H1 (cell line): Measurements from ENCODE around the gene PDCD2. TPM values are rescaled to one million over a fixed set of nuclear protein-coding genes. Genes with fewer than 3 reads are reported as not detected.
"Not testable (repeated sequence)": the region's sequence is repeated elsewhere in the genome, so short reads cannot be mapped to it uniquely, and the experiment has no call there.

ENCODE experiments used
- CTCF ChIA-PET: fragments of 300-600 bp; sonication (Branson Sonifier 250); formaldehyde crosslinking; loops from one replicate; lab custom pipeline; 2021; ENCODE audit not compliant: partially characterized antibody; lab: Charles Lee
- POLR2A ChIA-PET: fragments of 300-600 bp; sonication (Branson Sonifier 250); formaldehyde crosslinking; loops from one replicate; lab custom pipeline; 2021; ENCODE audit warnings: inconsistent platforms; ENCODE audit not compliant: partially characterized antibody; lab: Charles Lee
- DNase-seq, 2 experiments: peaks; one replicate each; pipeline versions ENCODE4 v3.0.0 to v3.0.0-alpha.2; 2010 to 2022; ENCODE audit warnings: low spot score in 2 of 2, low read depth in 1 of 2, mixed read lengths in 1 of 2
- FAIRE-seq: peaks from 2 replicates; lab custom pipeline; 2011; peaks lifted over from hg19 to GRCh38; lab: Jason Lieb, UNC
- H2AFZ ChIP-seq: 2 replicates; pipeline ENCODE4 v1.8.1; 2012; ENCODE audit warnings: low read length, inconsistent platforms
- H2AK5ac ChIP-seq: 2 replicates; pipeline ENCODE4 v1.6.1; 2013; ENCODE audit warnings: low read depth, low read length
- H2BK120ac ChIP-seq: replicated peaks from 2 replicates; pipeline ENCODE3; 2013; ENCODE audit warnings: low read depth, low read length, inconsistent platforms
- H2BK12ac ChIP-seq: 2 replicates; pipeline ENCODE4 v1.6.1; 2013; ENCODE audit warnings: low read depth, low read length
- H2BK15ac ChIP-seq: 2 replicates; pipeline ENCODE4 v1.6.1; 2013; ENCODE audit warnings: low read length
- H2BK20ac ChIP-seq: 2 replicates; pipeline ENCODE4 v1.6.1; 2013; ENCODE audit warnings: low read length
- H2BK5ac ChIP-seq: 2 replicates; pipeline ENCODE4 v1.6.1; 2013; ENCODE audit warnings: low read depth, low read length
- H3K14ac ChIP-seq: 2 replicates; pipeline ENCODE4 v1.6.1; 2013; ENCODE audit warnings: inconsistent platforms; ENCODE audit not compliant: insufficient read length
- H3K18ac ChIP-seq: 2 replicates; pipeline ENCODE4 v1.6.1; 2013; ENCODE audit warnings: low read length; ENCODE audit errors: extremely low read depth
- H3K23ac ChIP-seq: 2 replicates; pipeline ENCODE4 v1.6.1; 2013; ENCODE audit warnings: inconsistent platforms; ENCODE audit not compliant: insufficient read length
- H3K23me2 ChIP-seq: 2 replicates; pipeline ENCODE4 v1.6.1; 2013; ENCODE audit warnings: low read depth, low read length
- H3K27ac ChIP-seq: 2 replicates; pipeline ENCODE4 v1.6.1; 2011; ENCODE audit warnings: low read depth, low read length, inconsistent platforms
- H3K27me3 ChIP-seq, 4 experiments: replicated peaks in 1 of 4; 1 replicate in 1 of 4; 2 replicates in 3 of 4; pipeline versions ENCODE4 v1.6.1 to v1.8.1; 2011 to 2013; ENCODE audit warnings: low read length in 3 of 4, mild to moderate bottlenecking in 3 of 4, inconsistent platforms in 2 of 4, mixed read lengths in 2 of 4, moderate library complexity in 1 of 4; ENCODE audit not compliant: control insufficient read depth in 3 of 4, insufficient read depth in 3 of 4; ENCODE audit errors: extremely low read depth in 1 of 4
- H3K36me3 ChIP-seq, 4 experiments: 2 replicates each; pipeline versions ENCODE4 v1.6.1 to v1.8.1; 2011 to 2013; ENCODE audit warnings: mild to moderate bottlenecking in 4 of 4, low read length in 3 of 4, moderate library complexity in 2 of 4, control low read depth in 1 of 4, inconsistent platforms in 1 of 4; ENCODE audit not compliant: insufficient read depth in 4 of 4, control insufficient read depth in 2 of 4
- H3K4ac ChIP-seq: replicated peaks from 2 replicates; pipeline ENCODE3; 2013; ENCODE audit warnings: low read length, low read depth, mixed read lengths, inconsistent platforms; ENCODE audit not compliant: insufficient read length
- H3K4me1 ChIP-seq, 4 experiments: replicated peaks in 1 of 4; 1 replicate in 1 of 4; 2 replicates in 3 of 4; pipeline versions ENCODE4 v1.6.1 to v1.8.1; 2011 to 2013; ENCODE audit warnings: low read length in 3 of 4, inconsistent platforms in 2 of 4, mixed read lengths in 1 of 4; ENCODE audit not compliant: insufficient read depth in 4 of 4, control insufficient read depth in 3 of 4
- H3K4me2 ChIP-seq, 2 experiments: 2 replicates each; pipeline versions ENCODE4 v1.6.1 to v1.8.1; 2011 to 2013; ENCODE audit warnings: low read depth in 2 of 2, low read length in 2 of 2, control low read depth in 1 of 2, inconsistent platforms in 1 of 2, mild to moderate bottlenecking in 1 of 2; ENCODE audit not compliant: insufficient read depth in 1 of 2
- H3K4me3 ChIP-seq, 4 experiments: fragments of 200-600, 300-600 bp in 1 of 4; sonication (generic), shearing (Covaris generic), sonication (Bioruptor Twin) in 1 of 4; 2 replicates each; pipeline versions ENCODE4 v1.5.1 to v1.8.1; 2011 to 2016; ENCODE audit warnings: low read length in 4 of 4, low read depth in 3 of 4, control low read depth in 2 of 4, inconsistent platforms in 2 of 4, mild to moderate bottlenecking in 2 of 4, mixed read lengths in 1 of 4, moderate library complexity in 1 of 4; ENCODE audit not compliant: insufficient read depth in 2 of 4; ENCODE audit errors: extremely low read depth in 1 of 4
- H3K56ac ChIP-seq: replicated peaks from 2 replicates; pipeline ENCODE3; 2013; ENCODE audit warnings: low read depth, mild to moderate bottlenecking, mixed read lengths, low read length, inconsistent platforms; ENCODE audit not compliant: insufficient read length
- H3K79me1 ChIP-seq: 2 replicates; pipeline ENCODE4 v1.6.1; 2013; ENCODE audit warnings: low read depth, low read length, control low read depth
- H3K79me2 ChIP-seq, 2 experiments: 2 replicates each; pipeline versions ENCODE4 v1.6.1 to v1.8.1; 2012 to 2013; ENCODE audit warnings: low read length in 2 of 2, mild to moderate bottlenecking in 2 of 2, inconsistent platforms in 1 of 2; ENCODE audit not compliant: insufficient read depth in 2 of 2, control insufficient read depth in 1 of 2
- H3K9ac ChIP-seq, 4 experiments: replicated peaks in 1 of 4; 1 replicate in 1 of 4; 2 replicates in 3 of 4; pipeline versions ENCODE4 v1.6.1 to v1.8.1; 2011 to 2013; ENCODE audit warnings: low read depth in 3 of 4, low read length in 3 of 4, control low read depth in 2 of 4, mild to moderate bottlenecking in 2 of 4, moderate library complexity in 2 of 4, inconsistent platforms in 1 of 4; ENCODE audit errors: extremely low read depth in 1 of 4
- H3K9me3 ChIP-seq, 2 experiments: 2 replicates each; pipeline versions ENCODE4 v1.6.1 to v1.8.1; 2012 to 2013; ENCODE audit warnings: mild to moderate bottlenecking in 2 of 2, moderate library complexity in 2 of 2, control low read depth in 1 of 2, inconsistent platforms in 1 of 2, low read depth in 1 of 2, low read length in 1 of 2, mixed read lengths in 1 of 2; ENCODE audit not compliant: insufficient read depth in 2 of 2
- H4K20me1 ChIP-seq, 2 experiments: replicated peaks in 1 of 2; 2 replicates each; pipeline versions ENCODE3 to v1.8.1; 2011 to 2013; ENCODE audit warnings: inconsistent platforms in 2 of 2, low read length in 2 of 2, mild to moderate bottlenecking in 1 of 2; ENCODE audit not compliant: insufficient read depth in 2 of 2, control insufficient read depth in 1 of 2
- H4K5ac ChIP-seq: 2 replicates; pipeline ENCODE4 v1.6.1; 2013; ENCODE audit warnings: low read length, low read depth, mixed read lengths, inconsistent platforms; ENCODE audit not compliant: insufficient read length
- H4K8ac ChIP-seq: 2 replicates; pipeline ENCODE4 v1.8.0; 2013; ENCODE audit warnings: mild to moderate bottlenecking, moderate library complexity, low read length, inconsistent platforms; ENCODE audit not compliant: insufficient read depth; ENCODE audit errors: extremely low read depth
- H4K91ac ChIP-seq: replicated peaks from 2 replicates; pipeline ENCODE3; 2013; ENCODE audit warnings: low read length, mixed read lengths, inconsistent platforms; ENCODE audit not compliant: insufficient read length
- WGBS, 2 experiments: shearing (Covaris generic) in 1 of 2; methylation state at CpG; one replicate each; pipeline versions ENCODE4 v1.1.6 to v1.1.7; 2013 to 2015; ENCODE audit warnings: low lambda C conversion rate in 2 of 2, mixed read lengths in 2 of 2, inconsistent platforms in 1 of 2, low coverage in 1 of 2, missing lambda C conversion rate in 1 of 2; ENCODE audit not compliant: insufficient replicate concordance in 2 of 2, insufficient coverage in 1 of 2, insufficient read length in 1 of 2; ENCODE audit errors: extremely low coverage in 1 of 2, missing lambda C conversion rate in 1 of 2; 5-methylcytosine and 5-hydroxymethylcytosine counted together
- polyA plus RNA-seq, 7 experiments: library from polyadenylated mRNA; depleted of rRNA in 3 of 7; stranded (reverse) in 5 of 7; unstranded in 2 of 7; fragments of >200 nt in 5 of 7; fragments of 200-250 nt in 2 of 7; gene quantifications; 1 replicate in 5 of 7; 2 replicates in 1 of 7; 4 replicates in 1 of 7; pipeline versions ENCODE4 v1.2.1 to v1.2.3, GENCODE V29; 2011 to 2013; ENCODE audit warnings: missing spikeins in 2 of 7, mixed read lengths in 2 of 7
- total RNA-seq: library from RNA; stranded (reverse); fragmentation: NEBNext Ultra II Directional; extraction: Animal tissue kit (Norgen Biotek cat#: 25700); gene quantifications from 2 replicates; pipeline ENCODE4 v1.2.1, GENCODE V29; 2021

Gene PDCD2
- total and polyA plus RNA-seq, 2 of the 8 experiments (the other 6 are each of a cell fraction or from before 2014, with no cell fraction given) = 74.1 to 116 TPM

GRCh38 chr6:170612256-170612804, 27.9 kb upstream of the PDCD2 start:
- H3K4me3 ChIP-seq = peak overlapping the region in 2 of 4 experiments; percentile 16 to 41; a peak in 3 of 8 replicates
- H3K9me3 ChIP-seq, CTCF ChIA-PET, H3K27ac ChIP-seq, H3K79me1 ChIP-seq, H2BK120ac ChIP-seq, H4K5ac ChIP-seq, H3K27me3 ChIP-seq, H3K4me1 ChIP-seq, FAIRE-seq, H4K8ac ChIP-seq, POLR2A ChIA-PET, H2BK12ac ChIP-seq, H3K18ac ChIP-seq, H2BK20ac ChIP-seq, H2BK15ac ChIP-seq, H3K14ac ChIP-seq, H2AK5ac ChIP-seq, H3K36me3 ChIP-seq, H3K4me2 ChIP-seq, H3K9ac ChIP-seq, H4K91ac ChIP-seq, H2BK5ac ChIP-seq, H3K4ac ChIP-seq, H3K23me2 ChIP-seq, H3K56ac ChIP-seq, H3K23ac ChIP-seq, H4K20me1 ChIP-seq, H2AFZ ChIP-seq, DNase-seq, H3K79me2 ChIP-seq: not testable (repeated sequence)
- 4% methylated on average over 9 of the region's 55 CpGs; no CpG with 5 or more reads in 1 of the 2 experiments for WGBS, 2 experiments
